MCF 10A (cell line): Measurements from ENCODE around the gene CDS1. TPM values are rescaled to one million over a fixed set of nuclear protein-coding genes. Genes with fewer than 3 reads are reported as not detected.

Source experiments
- BruUV-seq: library from RNA; stranded (reverse); fragments of 400-500 nt; replicated peaks from 2 replicates; lab custom pipeline; 2021; lab: Mats Ljungman, UMichigan
- CTCF ChIA-PET: fragments of 300-600 bp; sonication (Branson Sonifier 250); formaldehyde crosslinking; extraction: SDS; loops from one replicate; lab custom pipeline; 2021; ENCODE audit warnings: antibody characterized with exemption, inconsistent platforms; lab: Yijun Ruan, JAX
- POLR2A ChIA-PET: fragments of 300-600, 350-650 bp; sonication (Branson Sonifier 250); formaldehyde crosslinking; extraction: SDS; loops from one replicate; lab custom pipeline; 2020; ENCODE audit warnings: antibody characterized with exemption, inconsistent platforms; lab: Yijun Ruan, JAX
- DNase-seq: peaks from one replicate; pipeline ENCODE4 v3.0.0-alpha.2; 2018; ENCODE audit not compliant: unreplicated experiment
- H3K27ac Mint-ChIP-seq: one replicate; pipeline ENCODE4 v1.8.0; 2022; ENCODE audit warnings: mild to moderate bottlenecking, low read depth, mixed read lengths; ENCODE audit not compliant: unreplicated experiment
- H3K27me3 Mint-ChIP-seq: one replicate; pipeline ENCODE4 v1.8.0; 2022; ENCODE audit warnings: mixed read lengths; ENCODE audit not compliant: insufficient read depth, unreplicated experiment
- H3K36me3 Mint-ChIP-seq: one replicate; pipeline ENCODE4 v1.8.0; 2022; ENCODE audit warnings: mild to moderate bottlenecking, moderate library complexity, mixed read lengths; ENCODE audit not compliant: insufficient read depth, unreplicated experiment
- H3K4me1 Mint-ChIP-seq: one replicate; pipeline ENCODE4 v1.8.0; 2022; ENCODE audit warnings: mixed read lengths; ENCODE audit not compliant: insufficient read depth, unreplicated experiment
- H3K4me3 Mint-ChIP-seq: one replicate; pipeline ENCODE4 v1.8.0; 2022; ENCODE audit warnings: mild to moderate bottlenecking, moderate library complexity, mixed read lengths; ENCODE audit not compliant: unreplicated experiment
- H3K9me3 Mint-ChIP-seq: one replicate; pipeline ENCODE4 v1.8.0; 2022; ENCODE audit warnings: mixed read lengths; ENCODE audit not compliant: unreplicated experiment
- CTCF ChIP-seq: fragments of 200-600 bp; IDR thresholded peaks from one replicate; pipeline ENCODE4 v1.8.0; 2022; ENCODE audit warnings: antibody characterized with exemption, mild to moderate bottlenecking; ENCODE audit not compliant: unreplicated experiment
- intact Hi-C: fragments of 100-400 bp; cut with micrococcal nuclease; formaldehyde crosslinking; loops from 2 replicates; pipeline ENCODE4 v1.14.1; 2022
- total RNA-seq: library from RNA; stranded (reverse); gene quantifications from 2 replicates; pipeline ENCODE4 v1.2.3, GENCODE V29; 2022

The CDS1 gene
- total RNA-seq, 1 experiment from 2014 or later = 11.5 TPM

GRCh38 chr4:84677995-84678394, 95.1 kb downstream of the CDS1 start:
- intact Hi-C loops = no loop called here
- no peak for DNase-seq
- H3K36me3 Mint-ChIP-seq = peaks cover 58% of the 10 kb centered on the region
- H3K9me3 Mint-ChIP-seq = no peaks in the 10 kb centered on the region
- H3K27me3 Mint-ChIP-seq = no peaks in the 10 kb centered on the region
- TF ChIP-seq CTCF = no peak
- BruUV-seq = no TSS peak
- ChIA-PET POLR2A (interaction anchor here (2.1 kb wide), 1 partner anchor 13 kb away, joined by 8 read pairs; no protein-coding TSS in a partner anchor), CTCF (interaction anchor here (0.6 to 2.0 kb wide), 4 partner anchors 8 to 178 kb away, joined by 3 to 7 read pairs (median 3); no protein-coding TSS in a partner anchor)
- H3K27ac Mint-ChIP-seq = no peak overlapping the region
- no peak overlapping the region for H3K4me3 Mint-ChIP-seq
- peaks cover 11% of the 10 kb centered on the region for H3K4me1 Mint-ChIP-seq

GRCh38 chr4:84678976-84679744, 96.2 kb downstream of the CDS1 start:
- DNase-seq = no peak
- no peak overlapping the region for H3K27ac Mint-ChIP-seq
- H3K36me3 Mint-ChIP-seq = peaks cover 59% of the 10 kb centered on the region
- CTCF ChIA-PET = interaction anchor here (0.6 to 2.0 kb wide), 2 partner anchors 17 to 101 kb away, joined by 3 to 7 read pairs; no protein-coding TSS in a partner anchor
- H3K4me1 Mint-ChIP-seq = peaks cover 9% of the 10 kb centered on the region
- H3K27me3 Mint-ChIP-seq = no peaks in the 10 kb centered on the region
- POLR2A ChIA-PET = interaction anchor here (2.1 kb wide), 1 partner anchor 12 kb away, joined by 8 read pairs; no protein-coding TSS in a partner anchor
- no peak overlapping the region for H3K4me3 Mint-ChIP-seq
- no TSS peak for BruUV-seq
- intact Hi-C loops = no loop called here
- TF ChIP-seq CTCF = no peak
- no peaks in the 10 kb centered on the region for H3K9me3 Mint-ChIP-seq

- intact Hi-C loops = no loop called here
- ChIA-PET CTCF (no interaction called here), POLR2A (interaction anchor here (1.1 kb wide), 1 partner anchor 98 kb away, joined by 3 read pairs; the partner anchor contains the start of gene CDS1)
- DNase-seq = no peak
- no TSS peak for BruUV-seq
- peaks cover 9% of the 10 kb centered on the region for H3K4me1 Mint-ChIP-seq
- H3K27ac Mint-ChIP-seq = no peak overlapping the region
- peaks cover 61% of the 10 kb centered on the region for H3K36me3 Mint-ChIP-seq
- no peaks in the 10 kb centered on the region for H3K27me3 Mint-ChIP-seq
- H3K4me3 Mint-ChIP-seq = no peak overlapping the region
- H3K9me3 Mint-ChIP-seq = no peaks in the 10 kb centered on the region
- no peak for TF ChIP-seq CTCF
Observed at GRCh38 chr4:84680956-84681355, 98.0 kb downstream of the CDS1 start.
